ENCODE measurements around the gene NFU1. TPM values are rescaled to one million over a fixed set of nuclear protein-coding genes. Genes with fewer than 3 reads are reported as not detected.
A peak's percentile ranks its signal among the peaks of the same experiment; 100 is the strongest.
"Not testable (repeated sequence)": the region's sequence is repeated elsewhere in the genome, so short reads cannot be mapped to it uniquely, and the experiment has no call there.

The NFU1 gene
- total RNA-seq, 2 donors from 2014 or later = 37.0 to 37.9 TPM

DNA sequence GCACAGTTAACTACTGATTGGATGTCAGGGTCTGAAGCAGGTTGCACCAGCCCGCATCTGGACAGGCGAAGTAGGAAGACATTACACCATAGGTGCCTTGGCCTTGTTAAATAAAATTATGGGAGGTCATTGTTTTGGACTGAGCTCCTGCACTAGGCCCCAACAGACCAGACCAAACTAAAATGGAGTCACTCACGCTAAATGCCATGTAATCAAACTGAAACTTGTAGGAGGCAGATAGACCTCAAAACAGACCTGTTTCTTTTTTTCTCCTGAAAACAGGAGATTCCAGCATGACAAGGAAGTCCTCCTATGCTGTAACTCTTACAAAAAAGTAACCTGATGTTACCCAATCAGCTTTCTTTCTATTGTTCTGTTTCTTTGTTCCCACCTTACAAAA, 15.5 kb upstream of the NFU1 start:
- Mint-ChIP-seq H3K27ac (no peak overlapping the region), H3K9me3 (peaks cover 2% of the 10 kb centered on the region), H3K27me3 (ENCODE audit: insufficient read depth) (peaks cover 3% of the 10 kb centered on the region), H3K36me3 (ENCODE audit: low read depth) (no peaks in the 10 kb centered on the region), H3K4me1 (peaks cover 50% of the 10 kb centered on the region), H3K4me3 (no peak overlapping the region)
- Histone ChIP-seq H3K27me3 (ENCODE audit: control insufficient read depth, insufficient read depth, low read length, poor library complexity, severe bottlenecking) (no peaks in the 10 kb centered on the region), H3K4me1 (ENCODE audit: control insufficient read depth, insufficient read depth, low read length) (peaks cover 27% of the 10 kb centered on the region), H3K9me3 (ENCODE audit: control insufficient read depth, low read length) (peaks cover 5% of the 10 kb centered on the region), H3K4me3 (ENCODE audit: low read length) (no peak overlapping the region), H3K9ac (ENCODE audit: extremely low read depth, low read length, poor library complexity, severe bottlenecking) (no peak overlapping the region), H3K36me3 (ENCODE audit: control insufficient read depth, insufficient read depth, low read length) (no peaks in the 10 kb centered on the region), H3K27ac (ENCODE audit: low read depth, low read length) (no peak overlapping the region)
- DNase-seq = no peak
- TF ChIP-seq, protein P1, sequence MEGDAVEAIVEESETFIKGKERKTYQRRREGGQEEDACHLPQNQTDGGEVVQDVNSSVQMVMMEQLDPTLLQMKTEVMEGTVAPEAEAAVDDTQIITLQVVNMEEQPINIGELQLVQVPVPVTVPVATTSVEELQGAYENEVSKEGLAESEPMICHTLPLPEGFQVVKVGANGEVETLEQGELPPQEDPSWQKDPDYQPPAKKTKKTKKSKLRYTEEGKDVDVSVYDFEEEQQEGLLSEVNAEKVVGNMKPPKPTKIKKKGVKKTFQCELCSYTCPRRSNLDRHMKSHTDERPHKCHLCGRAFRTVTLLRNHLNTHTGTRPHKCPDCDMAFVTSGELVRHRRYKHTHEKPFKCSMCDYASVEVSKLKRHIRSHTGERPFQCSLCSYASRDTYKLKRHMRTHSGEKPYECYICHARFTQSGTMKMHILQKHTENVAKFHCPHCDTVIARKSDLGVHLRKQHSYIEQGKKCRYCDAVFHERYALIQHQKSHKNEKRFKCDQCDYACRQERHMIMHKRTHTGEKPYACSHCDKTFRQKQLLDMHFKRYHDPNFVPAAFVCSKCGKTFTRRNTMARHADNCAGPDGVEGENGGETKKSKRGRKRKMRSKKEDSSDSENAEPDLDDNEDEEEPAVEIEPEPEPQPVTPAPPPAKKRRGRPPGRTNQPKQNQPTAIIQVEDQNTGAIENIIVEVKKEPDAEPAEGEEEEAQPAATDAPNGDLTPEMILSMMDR (conservative IDR thresholded peaks at IDR 0.05) = no peak
- 92 to 100% methylated on average over 3 of the region's 3 CpGs for WGBS, 2 experiments (ENCODE audit: insufficient coverage in 1 of 2, insufficient read length in 1 of 2)

DNA sequence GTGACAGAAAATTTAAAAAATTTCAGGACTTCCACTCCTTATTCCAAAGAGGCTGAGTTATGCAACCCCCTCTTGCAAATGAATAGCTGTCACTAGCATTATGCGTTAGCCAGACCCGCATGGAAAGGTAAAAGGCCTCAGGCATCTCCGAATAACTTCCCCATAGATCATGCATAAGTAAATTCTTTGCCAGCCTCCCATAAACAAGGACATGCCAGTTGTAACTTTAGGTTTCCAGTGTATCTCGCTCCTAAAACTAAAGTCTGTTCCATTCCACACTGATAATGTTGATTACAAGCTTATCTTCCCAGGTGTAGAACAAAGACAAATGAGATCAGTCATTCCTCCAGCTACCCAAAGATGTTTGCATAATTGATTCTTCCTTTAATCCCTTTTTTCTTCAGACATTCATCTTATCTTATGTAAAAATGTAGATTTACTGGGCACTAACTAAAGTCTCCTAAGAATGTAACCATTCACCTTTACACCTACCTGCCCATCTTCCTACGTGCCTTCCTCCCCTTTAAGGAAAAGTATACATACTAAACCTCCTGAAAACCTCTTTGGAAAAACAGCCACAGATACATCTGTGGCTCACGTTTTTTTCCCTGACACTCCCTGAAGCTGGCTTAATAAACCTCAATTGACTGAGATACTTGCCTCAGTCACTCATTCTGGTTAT, 13.6 kb upstream of the NFU1 start:
- peaks cover 5% of the 10 kb centered on the region for H3K9me3 ChIP-seq (ENCODE audit: control insufficient read depth, low read length)

DNA sequence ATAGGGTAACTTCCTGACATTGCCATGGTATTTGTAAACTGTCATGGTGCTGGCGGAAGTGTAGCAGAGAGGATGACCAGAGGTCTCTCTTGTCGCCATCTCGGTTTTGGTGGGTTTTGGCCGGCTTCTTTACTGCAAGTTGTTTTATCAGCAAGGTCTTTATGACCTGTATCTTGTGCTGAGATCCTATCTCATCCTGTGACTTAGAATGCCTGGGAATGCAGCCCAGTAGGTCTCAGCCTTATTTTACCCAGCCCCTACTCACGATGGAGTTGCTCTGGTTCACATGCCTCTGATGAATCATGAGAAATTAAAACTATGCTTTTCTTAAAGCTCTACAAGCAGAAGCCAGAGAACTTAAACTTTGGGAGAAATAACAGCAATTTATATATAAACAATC, 12.7 kb upstream of the NFU1 start:
- H3K27me3 Mint-ChIP-seq (ENCODE audit: insufficient read depth) = peaks cover 3% of the 10 kb centered on the region
- peaks cover 5% of the 10 kb centered on the region for H3K9me3 ChIP-seq (ENCODE audit: control insufficient read depth, low read length)
- TF ChIP-seq, protein P1 (conservative IDR thresholded peaks at IDR 0.05) = no peak
- 83 to 88% methylated on average over 5 of the region's 5 CpGs for WGBS, 2 experiments (ENCODE audit: insufficient coverage in 1 of 2, insufficient read length in 1 of 2)
- peak overlapping the region; percentile 8 for H3K4me3 Mint-ChIP-seq
- peak overlapping the region; percentile 76 for H3K9ac ChIP-seq (ENCODE audit: extremely low read depth, low read length, poor library complexity, severe bottlenecking)
- peak overlapping the region; percentile 68 for H3K4me3 ChIP-seq (ENCODE audit: low read length)
- H3K4me1 ChIP-seq (ENCODE audit: control insufficient read depth, insufficient read depth, low read length) = peaks cover 27% of the 10 kb centered on the region
- no peaks in the 10 kb centered on the region for H3K36me3 Mint-ChIP-seq (ENCODE audit: low read depth)
- H3K36me3 ChIP-seq (ENCODE audit: control insufficient read depth, insufficient read depth, low read length) = no peaks in the 10 kb centered on the region
- H3K27ac ChIP-seq (ENCODE audit: low read depth, low read length) = no peak overlapping the region
- H3K27ac Mint-ChIP-seq = no peak overlapping the region
- peaks cover 48% of the 10 kb centered on the region for H3K4me1 Mint-ChIP-seq
- peaks cover 6% of the 10 kb centered on the region for H3K9me3 Mint-ChIP-seq
- H3K27me3 ChIP-seq (ENCODE audit: control insufficient read depth, insufficient read depth, low read length, poor library complexity, severe bottlenecking) = no peaks in the 10 kb centered on the region
- no peak for DNase-seq

More for the DNA sequence above, 13.6 kb upstream of the NFU1 start:
- Mint-ChIP-seq H3K36me3 (ENCODE audit: low read depth) (no peaks in the 10 kb centered on the region), H3K9me3 (peaks cover 6% of the 10 kb centered on the region), H3K4me1 (peaks cover 50% of the 10 kb centered on the region), H3K4me3 (no peak overlapping the region), H3K27ac (peak overlapping the region; percentile 83), H3K27me3 (ENCODE audit: insufficient read depth) (peaks cover 3% of the 10 kb centered on the region)
- WGBS, 2 experiments (ENCODE audit: insufficient coverage in 1 of 2, insufficient read length in 1 of 2) = 13 to 47% methylated on average over 4 to 6 of the region's 6 CpGs
- peak overlapping the region; percentile 68 for H3K4me3 ChIP-seq (ENCODE audit: low read length)
- no peaks in the 10 kb centered on the region for H3K27me3 ChIP-seq (ENCODE audit: control insufficient read depth, insufficient read depth, low read length, poor library complexity, severe bottlenecking)
- H3K4me1 ChIP-seq (ENCODE audit: control insufficient read depth, insufficient read depth, low read length) = peaks cover 27% of the 10 kb centered on the region
- peak; percentile 71 for DNase-seq
- H3K9ac ChIP-seq (ENCODE audit: extremely low read depth, low read length, poor library complexity, severe bottlenecking) = peak overlapping the region; percentile 76
- TF ChIP-seq, protein P1 (conservative IDR thresholded peaks at IDR 0.05) = no peak
- H3K27ac ChIP-seq (ENCODE audit: low read depth, low read length) = no peak overlapping the region
- H3K36me3 ChIP-seq (ENCODE audit: control insufficient read depth, insufficient read depth, low read length) = no peaks in the 10 kb centered on the region

DNA sequence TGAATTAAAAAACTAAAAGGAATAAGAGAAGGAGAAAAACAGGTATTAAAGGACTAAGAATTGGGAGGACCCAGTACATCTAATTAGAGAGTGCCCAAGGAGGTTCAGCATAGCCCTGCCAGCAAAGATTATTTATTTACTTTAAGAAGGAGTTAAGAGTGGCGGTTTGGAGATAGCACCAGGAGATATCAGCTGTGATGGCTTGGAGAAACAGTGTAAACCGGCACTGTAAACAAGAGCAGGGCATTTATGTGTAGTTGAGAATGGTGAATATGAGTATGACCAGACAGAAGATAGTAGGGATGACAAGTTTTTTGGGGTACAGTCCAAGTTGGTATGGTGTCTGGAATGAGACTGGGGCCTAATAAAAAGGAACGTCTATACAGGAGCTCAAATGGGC, 6.4 kb upstream of the NFU1 start:
- peaks cover 25% of the 10 kb centered on the region for H3K36me3 Mint-ChIP-seq (ENCODE audit: low read depth)
- Histone ChIP-seq H3K4me3 (ENCODE audit: low read length) (peak overlapping the region; percentile 49), H3K9me3 (ENCODE audit: control insufficient read depth, low read length) (peaks cover 14% of the 10 kb centered on the region), H3K36me3 (ENCODE audit: control insufficient read depth, insufficient read depth, low read length) (peaks cover 41% of the 10 kb centered on the region)
- not testable (repeated sequence) for H3K27ac Mint-ChIP-seq; H3K4me1 Mint-ChIP-seq; H3K27ac ChIP-seq (ENCODE audit: low read depth, low read length); H3K4me1 ChIP-seq (ENCODE audit: control insufficient read depth, insufficient read depth, low read length); H3K9ac ChIP-seq (ENCODE audit: extremely low read depth, low read length, poor library complexity, severe bottlenecking); H3K4me3 Mint-ChIP-seq; H3K27me3 Mint-ChIP-seq (ENCODE audit: insufficient read depth); H3K27me3 ChIP-seq (ENCODE audit: control insufficient read depth, insufficient read depth, low read length, poor library complexity, severe bottlenecking); DNase-seq
- 80 to 95% methylated on average over 3 of the region's 3 CpGs for WGBS, 2 experiments (ENCODE audit: insufficient coverage in 1 of 2, insufficient read length in 1 of 2)
- peaks cover 22% of the 10 kb centered on the region for H3K9me3 Mint-ChIP-seq

DNA sequence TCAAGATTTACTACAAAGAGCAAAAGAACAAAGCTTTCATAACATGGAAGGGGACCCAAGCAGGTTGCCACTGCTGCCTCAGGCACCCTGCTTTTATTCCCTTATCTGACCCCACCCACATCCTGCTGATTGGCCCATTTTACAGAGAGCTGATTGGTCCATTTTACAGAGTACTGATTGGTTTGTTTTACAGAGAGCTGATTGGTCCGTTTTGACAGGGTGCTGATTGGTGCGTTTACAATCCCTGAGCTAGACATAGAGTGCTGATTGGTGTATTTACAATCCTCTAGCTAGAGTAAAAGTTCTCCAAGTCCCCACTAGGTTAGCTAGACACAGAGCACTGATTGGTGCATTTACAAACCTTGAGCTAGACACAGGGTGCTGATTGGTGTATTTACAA, 2.3 kb upstream of the NFU1 start:
- not testable (repeated sequence) for H3K9ac ChIP-seq (ENCODE audit: extremely low read depth, low read length, poor library complexity, severe bottlenecking); H3K27me3 ChIP-seq (ENCODE audit: control insufficient read depth, insufficient read depth, low read length, poor library complexity, severe bottlenecking); H3K4me3 Mint-ChIP-seq; H3K27ac Mint-ChIP-seq; H3K27ac ChIP-seq (ENCODE audit: low read depth, low read length); H3K9me3 ChIP-seq (ENCODE audit: control insufficient read depth, low read length); H3K27me3 Mint-ChIP-seq (ENCODE audit: insufficient read depth); H3K4me1 ChIP-seq (ENCODE audit: control insufficient read depth, insufficient read depth, low read length); DNase-seq; H3K4me3 ChIP-seq (ENCODE audit: low read length)
- peaks cover 16% of the 10 kb centered on the region for H3K9me3 Mint-ChIP-seq
- WGBS, 2 experiments (ENCODE audit: insufficient coverage in 1 of 2, insufficient read length in 1 of 2) = 88 to 100% methylated on average over 2 of the region's 2 CpGs
- H3K36me3 Mint-ChIP-seq (ENCODE audit: low read depth) = peaks cover 25% of the 10 kb centered on the region
- H3K36me3 ChIP-seq (ENCODE audit: control insufficient read depth, insufficient read depth, low read length) = peaks cover 46% of the 10 kb centered on the region
- H3K4me1 Mint-ChIP-seq = peaks cover 26% of the 10 kb centered on the region

Data from endodermal cell (in vitro differentiated cells).